Natural killer cell (primary cell): ENCODE results near the gene IL17RB. TPM values are rescaled to one million over a fixed set of nuclear protein-coding genes. Genes with fewer than 3 reads are reported as not detected.

Experiments
- ATAC-seq, 3 donors: fragments of 150-1000 bp in 2 of 3; fragments of 200-7000 bp in 1 of 3; cut with Tn5 transposase; 1 replicate in 1 of 3; 2 replicates in 2 of 3; pipeline ENCODE4 v1.10.0; 2021; ENCODE audit warnings: mild to moderate bottlenecking in 2 of 3, moderate library complexity in 2 of 3
- DNase-seq, 2 donors: peaks; one replicate each; pipeline versions ENCODE4 v3.0.0 to v3.0.0-alpha.2; 2013 to 2021; ENCODE audit warnings: mixed read lengths in 1 of 2
- H3K27ac ChIP-seq: one replicate; pipeline ENCODE4 v1.5.1; 2013; ENCODE audit warnings: mild to moderate bottlenecking, low read length
- H3K27me3 ChIP-seq: one replicate; pipeline ENCODE4 v1.6.1; 2013; ENCODE audit warnings: low read length; ENCODE audit not compliant: control insufficient read depth, insufficient read depth
- H3K36me3 ChIP-seq: one replicate; pipeline ENCODE4 v1.6.1; 2013; ENCODE audit warnings: low read length; ENCODE audit not compliant: control insufficient read depth, insufficient read depth
- H3K4me1 ChIP-seq: one replicate; pipeline ENCODE4 v1.6.1; 2013; ENCODE audit warnings: low read length; ENCODE audit not compliant: control insufficient read depth, insufficient read depth
- H3K4me3 ChIP-seq: one replicate; pipeline ENCODE4 v1.5.1; 2013; ENCODE audit warnings: low read length
- H3K9me3 ChIP-seq: one replicate; pipeline ENCODE4 v1.6.1; 2013; ENCODE audit warnings: low read length; ENCODE audit not compliant: control insufficient read depth, insufficient read depth
- H3K27ac Mint-ChIP-seq, 2 donors: one replicate each; pipeline ENCODE4 v1.8.0; 2022; ENCODE audit warnings: mild to moderate bottlenecking in 2 of 2, mixed read lengths in 2 of 2, moderate library complexity in 1 of 2
- H3K27me3 Mint-ChIP-seq, 2 donors: one replicate each; pipeline ENCODE4 v1.8.0; 2022; ENCODE audit warnings: low read depth in 2 of 2, mixed read lengths in 2 of 2
- H3K36me3 Mint-ChIP-seq: one replicate; pipeline ENCODE4 v1.8.0; 2022; ENCODE audit warnings: mixed read lengths
- H3K4me1 Mint-ChIP-seq, 2 donors: one replicate each; pipeline ENCODE4 v1.8.0; 2022; ENCODE audit warnings: mixed read lengths in 2 of 2
- H3K4me3 Mint-ChIP-seq: one replicate; pipeline ENCODE4 v1.8.0; 2022; ENCODE audit warnings: mild to moderate bottlenecking, moderate library complexity, mixed read lengths
- H3K9me3 Mint-ChIP-seq, 2 donors: one replicate each; pipeline ENCODE4 v1.8.0; 2022; ENCODE audit warnings: mixed read lengths in 2 of 2
- WGBS: methylation state at CpG from one replicate; pipeline ENCODE4 v1.1.7; 2013; ENCODE audit warnings: missing lambda C conversion rate; ENCODE audit not compliant: insufficient coverage; 5-methylcytosine and 5-hydroxymethylcytosine counted together
- intact Hi-C: fragments of 100-400 bp; cut with micrococcal nuclease; formaldehyde crosslinking; loops from one replicate; pipeline ENCODE4 v1.14.2; 2022
- total RNA-seq, 4 donors: library from RNA; stranded (reverse); fragments of 120-200 nt in 1 of 4; gene quantifications; one replicate each; pipeline versions ENCODE4 v1.2.3 to v1.2.4, GENCODE V29; 2013 to 2022
- TF ChIP-seq, protein P1 (sequence below): fragments of 200-600 bp; IDR thresholded peaks from one replicate; pipeline ENCODE4 v1.8.0; 2022; ENCODE audit warnings: antibody characterized with exemption

The IL17RB gene
- total RNA-seq, 3 donors from 2014 or later (not counting 1 experiment from before 2014, with no cell fraction given): 0.25 TPM; not detected in 2

DNA sequence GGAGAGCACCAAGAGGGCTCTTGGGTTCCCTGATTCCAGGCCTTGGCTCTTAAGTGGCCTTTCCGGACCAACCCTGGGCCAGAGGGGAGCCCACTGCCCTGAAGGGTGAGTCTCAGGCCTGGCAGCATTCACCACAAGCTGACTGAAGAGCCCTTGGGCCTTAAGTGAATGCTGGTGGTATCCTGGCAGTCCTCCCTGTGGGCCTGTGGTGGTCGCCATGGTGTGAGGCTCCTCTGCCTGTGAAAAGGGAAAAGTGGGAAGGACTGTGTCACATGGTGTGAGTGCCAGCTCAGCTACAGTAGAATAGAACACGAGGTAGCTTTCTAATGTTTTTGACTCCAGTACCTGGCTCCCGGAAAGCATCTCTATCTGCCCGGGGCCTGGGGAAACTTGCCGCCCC is 15.4 kb upstream of the IL17RB start:
- Histone ChIP-seq H3K4me1 (no peaks in the 10 kb centered on the region), H3K4me3 (no peak overlapping the region), H3K9me3 (no peaks in the 10 kb centered on the region), H3K27me3 (no peaks in the 10 kb centered on the region), H3K27ac (no peak overlapping the region), H3K36me3 (no peaks in the 10 kb centered on the region)
- no peak for DNase-seq
- 95% methylated on average over 6 of the region's 6 CpGs for WGBS
- ATAC-seq: no peak
- Mint-ChIP-seq H3K36me3 (no peaks in the 10 kb centered on the region), H3K4me3 (no peak overlapping the region), H3K27me3 (peaks cover 0 to 6% of the 10 kb centered on the region in 2 donors), H3K27ac (no peak overlapping the region), H3K9me3 (no peaks in the 10 kb centered on the region), H3K4me1 (no peaks in the 10 kb centered on the region)
- intact Hi-C loops: no loop called here
- TF ChIP-seq, protein P1, sequence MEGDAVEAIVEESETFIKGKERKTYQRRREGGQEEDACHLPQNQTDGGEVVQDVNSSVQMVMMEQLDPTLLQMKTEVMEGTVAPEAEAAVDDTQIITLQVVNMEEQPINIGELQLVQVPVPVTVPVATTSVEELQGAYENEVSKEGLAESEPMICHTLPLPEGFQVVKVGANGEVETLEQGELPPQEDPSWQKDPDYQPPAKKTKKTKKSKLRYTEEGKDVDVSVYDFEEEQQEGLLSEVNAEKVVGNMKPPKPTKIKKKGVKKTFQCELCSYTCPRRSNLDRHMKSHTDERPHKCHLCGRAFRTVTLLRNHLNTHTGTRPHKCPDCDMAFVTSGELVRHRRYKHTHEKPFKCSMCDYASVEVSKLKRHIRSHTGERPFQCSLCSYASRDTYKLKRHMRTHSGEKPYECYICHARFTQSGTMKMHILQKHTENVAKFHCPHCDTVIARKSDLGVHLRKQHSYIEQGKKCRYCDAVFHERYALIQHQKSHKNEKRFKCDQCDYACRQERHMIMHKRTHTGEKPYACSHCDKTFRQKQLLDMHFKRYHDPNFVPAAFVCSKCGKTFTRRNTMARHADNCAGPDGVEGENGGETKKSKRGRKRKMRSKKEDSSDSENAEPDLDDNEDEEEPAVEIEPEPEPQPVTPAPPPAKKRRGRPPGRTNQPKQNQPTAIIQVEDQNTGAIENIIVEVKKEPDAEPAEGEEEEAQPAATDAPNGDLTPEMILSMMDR: no peak

DNA sequence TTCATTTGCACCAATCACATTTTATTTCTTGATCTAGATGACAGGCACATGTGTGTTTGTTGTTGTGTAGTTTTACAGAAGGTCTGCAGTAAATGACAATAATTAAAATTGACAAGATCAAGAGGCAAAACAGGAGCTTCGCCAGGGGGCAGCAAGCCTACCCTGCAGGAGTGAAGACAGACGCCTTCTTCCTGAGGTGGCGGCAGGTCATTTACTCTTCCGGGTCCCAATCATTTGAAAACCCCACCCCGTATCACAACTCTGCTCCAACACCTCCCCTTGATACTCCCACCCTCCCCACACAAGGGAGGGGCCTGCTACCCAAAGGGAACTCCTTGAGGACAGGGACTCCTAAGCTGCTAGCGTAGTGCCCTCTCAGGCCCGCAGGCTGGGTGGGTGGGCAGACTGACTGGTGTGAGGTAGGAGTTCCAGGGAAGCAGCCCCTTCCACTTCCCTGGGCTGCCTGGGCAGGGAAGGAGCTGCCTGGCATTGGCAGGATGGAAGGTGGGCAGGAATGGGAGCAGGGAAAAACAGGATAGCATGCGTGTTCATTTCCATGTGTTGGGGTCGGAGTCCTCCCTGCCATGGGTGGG is 13.2 kb upstream of the IL17RB start:
- 96% methylated on average over 9 of the region's 9 CpGs for WGBS
- Histone ChIP-seq H3K9me3 (no peaks in the 10 kb centered on the region), H3K4me1 (peaks cover 4% of the 10 kb centered on the region), H3K27ac (no peak overlapping the region), H3K27me3 (no peaks in the 10 kb centered on the region), H3K36me3 (no peaks in the 10 kb centered on the region), H3K4me3 (no peak overlapping the region)
- no peaks in the 10 kb centered on the region for H3K9me3 Mint-ChIP-seq
- H3K27me3 Mint-ChIP-seq: peaks cover 0 to 3% of the 10 kb centered on the region in 2 donors
- no peaks in the 10 kb centered on the region for H3K4me1 Mint-ChIP-seq
- H3K27ac Mint-ChIP-seq: no peak overlapping the region
- DNase-seq: no peak
- ATAC-seq: no peak
- intact Hi-C loops: no loop called here
- H3K36me3 Mint-ChIP-seq: no peaks in the 10 kb centered on the region
- no peak overlapping the region for H3K4me3 Mint-ChIP-seq
- TF ChIP-seq, protein P1: no peak

DNA sequence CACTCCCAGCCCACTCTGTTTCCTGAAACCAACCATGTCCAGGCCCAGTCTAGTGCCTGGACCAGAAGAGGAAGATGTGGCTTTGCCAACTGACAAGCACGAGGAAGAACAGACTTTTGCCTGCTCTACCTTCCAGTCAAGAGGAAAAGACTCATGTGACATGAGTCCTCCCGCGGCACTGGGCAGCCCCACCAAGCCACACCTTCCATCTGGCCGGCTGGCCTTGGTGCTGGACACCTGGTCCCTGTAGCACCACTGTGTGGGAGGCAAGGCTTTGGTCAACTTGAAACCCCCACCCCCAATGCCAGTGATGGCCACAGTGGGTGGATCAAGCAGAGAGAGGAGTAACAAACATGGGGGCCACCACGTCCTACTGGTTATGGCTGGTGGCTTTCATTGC is 12.7 kb upstream of the IL17RB start:
- Histone ChIP-seq H3K4me1 (peaks cover 4% of the 10 kb centered on the region), H3K4me3 (no peak overlapping the region), H3K27me3 (no peaks in the 10 kb centered on the region), H3K27ac (no peak overlapping the region), H3K36me3 (no peaks in the 10 kb centered on the region), H3K9me3 (no peaks in the 10 kb centered on the region)
- Mint-ChIP-seq H3K36me3 (no peaks in the 10 kb centered on the region), H3K9me3 (no peaks in the 10 kb centered on the region), H3K4me1 (no peaks in the 10 kb centered on the region), H3K27me3 (peaks cover 0 to 3% of the 10 kb centered on the region in 2 donors), H3K4me3 (no peak overlapping the region), H3K27ac (no peak overlapping the region)
- WGBS: 84% methylated on average over 5 of the region's 5 CpGs
- intact Hi-C loops: no loop called here
- TF ChIP-seq, protein P1: no peak
- ATAC-seq (no peak), DNase-seq (no peak)

DNA sequence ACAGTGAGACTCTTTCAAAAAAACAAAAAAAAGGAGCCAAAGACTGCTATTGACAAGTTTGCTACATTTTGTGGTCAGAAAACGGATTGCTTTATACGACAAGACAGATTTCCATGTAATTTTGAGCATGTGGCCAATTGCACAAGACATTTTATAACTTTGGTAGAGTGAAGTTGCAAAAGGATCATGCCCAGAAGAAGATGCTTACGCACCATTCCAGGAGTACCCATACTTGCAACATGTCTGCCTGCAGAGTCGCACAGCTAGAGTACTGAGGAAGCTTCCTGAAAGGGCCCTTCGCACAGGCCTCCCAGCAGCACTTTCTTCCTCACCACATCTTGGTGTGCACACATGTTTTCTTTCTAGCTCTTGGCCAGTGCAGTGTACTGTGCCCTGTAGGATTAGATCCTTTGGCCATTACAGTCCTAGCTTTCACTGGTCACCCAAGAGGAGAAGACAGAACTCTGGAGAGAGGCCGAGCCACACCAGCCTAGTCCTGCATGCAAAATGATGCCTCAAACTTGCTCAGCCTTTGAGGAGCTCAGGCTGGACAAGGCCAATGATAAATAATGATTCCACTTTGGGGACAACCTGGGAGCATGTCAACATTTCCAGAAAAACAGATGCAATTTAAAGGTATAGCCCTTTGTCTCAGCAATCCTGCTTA is 11.8 kb upstream of the IL17RB start:
- intact Hi-C loops: no loop called here
- Histone ChIP-seq H3K4me3 (no peak overlapping the region), H3K27ac (no peak overlapping the region), H3K27me3 (no peaks in the 10 kb centered on the region), H3K36me3 (no peaks in the 10 kb centered on the region), H3K4me1 (peaks cover 4% of the 10 kb centered on the region), H3K9me3 (no peaks in the 10 kb centered on the region)
- H3K4me3 Mint-ChIP-seq: no peak overlapping the region
- DNase-seq (no peak), ATAC-seq (no peak)
- no peaks in the 10 kb centered on the region for H3K4me1 Mint-ChIP-seq
- 94% methylated on average over 6 of the region's 6 CpGs for WGBS
- TF ChIP-seq, protein P1: no peak
- no peaks in the 10 kb centered on the region for H3K27me3 Mint-ChIP-seq
- H3K27ac Mint-ChIP-seq: no peak overlapping the region
- H3K36me3 Mint-ChIP-seq: no peaks in the 10 kb centered on the region
- H3K9me3 Mint-ChIP-seq: no peaks in the 10 kb centered on the region
